Esophagus squamous epithelium (tissue), 4 donors: ENCODE results near the gene VAPB.

Experiments
- CTCF ChIP-seq, 6 experiments: fragments of 450-650 bp in 4 of 6; fragments of 200-600 bp in 2 of 6; sonication (generic) in 2 of 6; IDR thresholded peaks; one replicate each; pipeline ENCODE4 v1.5.1; 2016 to 2019; ENCODE audit warnings: antibody characterized with exemption in 6 of 6, mild to moderate bottlenecking in 4 of 6, moderate library complexity in 4 of 6
- POLR2A ChIP-seq, 4 donors: fragments of 450-650 bp; IDR thresholded peaks; one replicate each; pipeline ENCODE4 v1.6.1; 2017; ENCODE audit warnings: antibody characterized with exemption in 4 of 4, mild to moderate bottlenecking in 4 of 4, moderate library complexity in 3 of 4

GRCh38 chr20:58463256-58463655 lies 74.2 kb downstream of the VAPB start:
- TF ChIP-seq CTCF (IDR thresholded peaks at IDR 0.05) = no peak
- no peak for TF ChIP-seq POLR2A (IDR thresholded peaks at IDR 0.05)
